IMR-90 (cell line): ENCODE measurements around the gene SCYGR1. TPM values are rescaled to one million over a fixed set of nuclear protein-coding genes. Genes with fewer than 3 reads are reported as not detected.

Source experiments
- ATAC-seq: fragments of 200-7000 bp; cut with Tn5 transposase; 2 replicates; pipeline ENCODE4 v1.9.1; 2020; ENCODE audit warnings: low read depth, mild to moderate bottlenecking, moderate library complexity
- BruUV-seq: library from RNA; stranded (reverse); fragments of 400-500 nt; replicated peaks from 2 replicates; lab custom pipeline; 2021; lab: Mats Ljungman, UMichigan
- CTCF ChIA-PET: fragments of 300-600 bp; formaldehyde crosslinking; extraction: SDS; loops from one replicate; lab custom pipeline; 2021; ENCODE audit warnings: antibody characterized with exemption; lab: Yijun Ruan, JAX
- POLR2A ChIA-PET: fragments of 300-600 bp; sonication (Branson Sonifier 250); formaldehyde crosslinking; loops from one replicate; lab custom pipeline; 2022; ENCODE audit warnings: antibody characterized with exemption; ENCODE audit not compliant: unreplicated experiment; lab: Charles Lee
- DNase-seq: peaks from one replicate; pipeline ENCODE4 v3.0.0; 2013
- H2AFZ ChIP-seq: replicated peaks from 2 replicates; pipeline ENCODE3; 2013; ENCODE audit warnings: low read length, mild to moderate bottlenecking; ENCODE audit not compliant: poor library complexity
- H2AK5ac ChIP-seq: 2 replicates; pipeline ENCODE4 v1.6.1; 2013; ENCODE audit warnings: low read depth, low read length, inconsistent platforms
- H2AK9ac ChIP-seq: replicated peaks from 2 replicates; pipeline ENCODE3; 2013; ENCODE audit warnings: mild to moderate bottlenecking, low read depth, low read length, moderate library complexity; ENCODE audit not compliant: poor library complexity
- H2BK120ac ChIP-seq: 2 replicates; pipeline ENCODE4 v1.6.1; 2013; ENCODE audit warnings: low read depth, low read length, inconsistent platforms
- H2BK15ac ChIP-seq: 3 replicates; pipeline ENCODE4 v1.6.1; 2013; ENCODE audit warnings: low read depth, low read length, inconsistent platforms
- H2BK20ac ChIP-seq: 2 replicates; pipeline ENCODE4 v1.6.1; 2013; ENCODE audit warnings: low read depth, mild to moderate bottlenecking, inconsistent platforms, low read length, moderate library complexity
- H2BK5ac ChIP-seq: 2 replicates; pipeline ENCODE4 v1.6.1; 2013; ENCODE audit warnings: mild to moderate bottlenecking, low read depth, low read length, inconsistent platforms; ENCODE audit not compliant: poor library complexity, severe bottlenecking
- H3K14ac ChIP-seq: replicated peaks from 2 replicates; pipeline ENCODE4 v1.6.1; 2013; ENCODE audit warnings: low read depth, low read length, inconsistent platforms
- H3K18ac ChIP-seq: 2 replicates; pipeline ENCODE4 v1.6.1; 2013; ENCODE audit warnings: low read depth, low read length, control low read depth
- H3K23ac ChIP-seq: 2 replicates; pipeline ENCODE4 v1.6.1; 2013; ENCODE audit warnings: low read depth, low read length, inconsistent platforms
- H3K27ac ChIP-seq: 2 replicates; pipeline ENCODE4 v1.5.1; 2013; ENCODE audit warnings: mild to moderate bottlenecking, control low read depth, low read length; ENCODE audit not compliant: insufficient read depth
- H3K27me3 ChIP-seq: 2 replicates; pipeline ENCODE4 v1.6.1; 2013; ENCODE audit warnings: low read length; ENCODE audit not compliant: control insufficient read depth, insufficient read depth
- H3K36me3 ChIP-seq: 2 replicates; pipeline ENCODE4 v1.6.1; 2013; ENCODE audit warnings: low read length, mixed read lengths; ENCODE audit not compliant: control insufficient read depth, insufficient read depth
- H3K4ac ChIP-seq: 2 replicates; pipeline ENCODE4 v1.6.1; 2013; ENCODE audit warnings: low read depth, low read length, inconsistent platforms
- H3K4me1 ChIP-seq: 2 replicates; pipeline ENCODE4 v1.6.1; 2013; ENCODE audit warnings: low read length, mixed read lengths; ENCODE audit not compliant: control insufficient read depth, insufficient read depth
- H3K4me2 ChIP-seq: 2 replicates; pipeline ENCODE4 v1.6.1; 2013; ENCODE audit warnings: low read depth, mild to moderate bottlenecking, control low read depth, low read length, moderate library complexity
- H3K4me3 ChIP-seq: 2 replicates; pipeline ENCODE4 v1.5.1; 2013; ENCODE audit warnings: low read depth, mild to moderate bottlenecking, control low read depth, low read length, moderate library complexity; ENCODE audit not compliant: insufficient read depth
- H3K56ac ChIP-seq: 2 replicates; pipeline ENCODE4 v1.6.1; 2013; ENCODE audit warnings: low read length, inconsistent platforms; ENCODE audit not compliant: insufficient read depth; ENCODE audit errors: extremely low read depth
- H3K79me1 ChIP-seq, 2 experiments: 2 replicates each; pipeline ENCODE4 v1.6.1; 2013; ENCODE audit warnings: low read length in 2 of 2, inconsistent platforms in 1 of 2, low read depth in 1 of 2
- H3K9ac ChIP-seq: 2 replicates; pipeline ENCODE4 v1.6.1; 2013; ENCODE audit warnings: low read depth, low read length, control low read depth
- H3K9me1 ChIP-seq: 2 replicates; pipeline ENCODE4 v1.6.1; 2013; ENCODE audit warnings: low read length, inconsistent platforms; ENCODE audit not compliant: insufficient read depth
- H3K9me3 ChIP-seq: 2 replicates; pipeline ENCODE4 v1.6.1; 2013; ENCODE audit warnings: low read length; ENCODE audit not compliant: control insufficient read depth, insufficient read depth
- H4K20me1 ChIP-seq: 2 replicates; pipeline ENCODE4 v1.6.1; 2013; ENCODE audit warnings: low read length, inconsistent platforms; ENCODE audit not compliant: insufficient read depth
- H4K5ac ChIP-seq: 2 replicates; pipeline ENCODE4 v1.6.1; 2013; ENCODE audit warnings: mild to moderate bottlenecking, low read depth, low read length, control low read depth
- H4K8ac ChIP-seq, 2 experiments: 2 replicates each; pipeline ENCODE4 v1.6.1; 2013; ENCODE audit warnings: low read depth in 2 of 2, low read length in 2 of 2, control low read depth in 1 of 2, inconsistent platforms in 1 of 2
- H4K91ac ChIP-seq: 2 replicates; pipeline ENCODE4 v1.6.1; 2013; ENCODE audit warnings: low read depth, low read length, inconsistent platforms; ENCODE audit not compliant: insufficient read depth
- CEBPB ChIP-seq: IDR thresholded peaks from 2 replicates; pipeline ENCODE4 v1.6.1; 2012; ENCODE audit warnings: low read depth, low read length, improper control_type of control experiment
- CTCF ChIP-seq: conservative IDR thresholded peaks from 2 replicates; pipeline ENCODE4 v1.5.1; 2012; ENCODE audit warnings: mild to moderate bottlenecking, low read depth, low read length, improper control_type of control experiment
- MAFK ChIP-seq: IDR thresholded peaks from 2 replicates; pipeline ENCODE4 v1.6.1; 2012; ENCODE audit warnings: low read depth, low read length, improper control_type of control experiment
- MAZ ChIP-seq: IDR thresholded peaks from 2 replicates; pipeline ENCODE4 v1.6.1; 2012; ENCODE audit warnings: low read depth, mild to moderate bottlenecking, low read length, improper control_type of control experiment, moderate library complexity, borderline replicate concordance
- MXI1 ChIP-seq: IDR thresholded peaks from 2 replicates; pipeline ENCODE4 v1.6.1; 2012; ENCODE audit warnings: low read depth, mild to moderate bottlenecking, low read length, moderate library complexity, borderline replicate concordance
- NFE2L2 ChIP-seq: fragments of 150-350 bp; IDR thresholded peaks from 2 replicates; pipeline ENCODE4 v1.6.1; 2016; ENCODE audit warnings: low read depth, mild to moderate bottlenecking, low read length
- POLR2A ChIP-seq: IDR thresholded peaks from 2 replicates; pipeline ENCODE4 v1.6.1; 2012; ENCODE audit warnings: mild to moderate bottlenecking, low read depth, low read length
- RCOR1 ChIP-seq: IDR thresholded peaks from 2 replicates; pipeline ENCODE4 v1.6.1; 2012; ENCODE audit warnings: mild to moderate bottlenecking, low read length, improper control_type of control experiment; ENCODE audit not compliant: insufficient replicate concordance
- SMC3 ChIP-seq: fragments of 150-350 bp; IDR thresholded peaks from 2 replicates; pipeline ENCODE4 v1.6.1; 2016; ENCODE audit warnings: low read depth, mild to moderate bottlenecking, antibody characterized with exemption, low read length, moderate library complexity
- WGBS, 2 experiments: methylation state at CpG; one replicate each; pipeline versions ENCODE4 v1.1.5 to v1.1.7; 2013; ENCODE audit warnings: missing lambda C conversion rate in 2 of 2; ENCODE audit not compliant: insufficient read length in 1 of 2; ENCODE audit errors: extremely low coverage in 2 of 2; 5-methylcytosine and 5-hydroxymethylcytosine counted together
- dilution Hi-C: fragments of 300-500 bp; cut with HindIII; formaldehyde crosslinking; loops from one replicate; pipeline ENCODE4 v1.14.3; 2018; ENCODE audit warnings: low sequenced_read_pairs; ENCODE audit not compliant: unreplicated experiment
- in situ Hi-C: fragments of 300-500 bp; cut with MboI; formaldehyde crosslinking; loops from 3 replicates; pipeline ENCODE4 v1.14.3; 2019; ENCODE audit warnings: low sequenced_read_pairs, inconsistent platforms, mixed read lengths
- intact Hi-C: fragments of 100-400 bp; cut with micrococcal nuclease; formaldehyde crosslinking; loops from 2 replicates; pipeline ENCODE4 v1.10.0; 2022
- polyA plus RNA-seq, 3 experiments: library from polyadenylated mRNA; depleted of rRNA; stranded (reverse); fragments of >200 nt; gene quantifications; 2 replicates each; pipeline ENCODE4 v1.2.3, GENCODE V29; 2012; ENCODE audit warnings: low replicate concordance in 1 of 3
- total RNA-seq: library from RNA; depleted of rRNA; stranded (reverse); fragments of >200 nt; gene quantifications from 2 replicates; pipeline ENCODE4 v1.2.3, GENCODE V29; 2012

The SCYGR1 gene
- total and polyA plus RNA-seq, 2 of the 4 experiments (the other 2 are of a cell fraction), result not detected

- dilution Hi-C loops, result no loop called here
- H3K4me3 ChIP-seq, result no peak overlapping the region
- POLR2A ChIA-PET, result no interaction called here
- peaks cover 15% of the 10 kb centered on the region for H3K36me3 ChIP-seq
- no peaks in the 10 kb centered on the region for H3K9me1 ChIP-seq
- no peaks in the 10 kb centered on the region for H4K20me1 ChIP-seq
- no peaks in the 10 kb centered on the region for H3K27me3 ChIP-seq
- intact Hi-C loops, result no loop called here
- no peak overlapping the region for H2BK15ac ChIP-seq
- TF ChIP-seq MAZ (no peak), RCOR1 (no peak), NFE2L2 (no peak), CTCF (no peak), POLR2A (no peak), SMC3 (no peak), CEBPB (no peak), MXI1 (no peak), MAFK (no peak)
- no peak overlapping the region for H4K5ac ChIP-seq
- ATAC-seq (no peak), DNase-seq (no peak)
- in situ Hi-C loops, result no loop called here
- H2BK20ac ChIP-seq, result no peak overlapping the region
- no peak overlapping the region for H4K8ac ChIP-seq
- no peak overlapping the region for H3K4ac ChIP-seq
- no TSS peak for BruUV-seq
- H2AK5ac ChIP-seq, result 0 out of 2 replicates have a peak overlapping the region, but pooled peaks have one; percentile 8
- peak overlapping the region; percentile 53; the same call in 1 of the 2 replicates for H3K27ac ChIP-seq
- H3K9ac ChIP-seq, result no peak overlapping the region
- H2AFZ ChIP-seq, result no peak overlapping the region
- CTCF ChIA-PET, result interaction anchor here (1.3 kb wide), 1 partner anchor 18 kb away, joined by 3 read pairs; no protein-coding TSS in a partner anchor
- no peaks in the 10 kb centered on the region for H3K9me3 ChIP-seq
- no peak overlapping the region for H2AK9ac ChIP-seq
- no peak overlapping the region for H3K56ac ChIP-seq
- no peak overlapping the region for H2BK5ac ChIP-seq
- H3K4me1 ChIP-seq, result peaks cover 6% of the 10 kb centered on the region
- H3K23ac ChIP-seq, result no peak overlapping the region
- H3K14ac ChIP-seq, result no peak overlapping the region
- WGBS, 2 experiments, result 80% methylated on average over 1 of the region's 7 CpGs; no CpG with 5 or more reads in 1 of the 2 experiments
- no peak overlapping the region for H3K4me2 ChIP-seq
- H3K18ac ChIP-seq, result peak overlapping the region; percentile 33; the same call in 1 of the 2 replicates
- H2BK120ac ChIP-seq, result no peak overlapping the region; the same call in 1 of the 2 replicates
- 0 out of 2 replicates have a peak overlapping the region, but pooled peaks have one; percentile 6 for H4K91ac ChIP-seq
- H3K79me1 ChIP-seq, result peaks cover 2 to 5% of the 10 kb centered on the region in 2 experiments; a peak in 2 of 4 replicates
Observed at GRCh38 chr2:227347117-227347516, 40.6 kb downstream of the SCYGR1 start.
